AG10803 (cell line): ENCODE measurements around the gene EXOC3L1.

Experiments
- DNase-seq: peaks from one replicate; pipeline ENCODE4 v3.0.0; 2010; ENCODE audit warnings: low read depth
- H3K4me3 ChIP-seq: 2 replicates; pipeline ENCODE4 v1.5.1; 2011; ENCODE audit warnings: mild to moderate bottlenecking, low read length, control low read depth
- CTCF ChIP-seq: conservative IDR thresholded peaks from 2 replicates; pipeline ENCODE4 v1.5.1; 2011; ENCODE audit warnings: mild to moderate bottlenecking, low read length, control low read depth, inconsistent platforms

The EXOC3L1 gene

GRCh38 chr16:67201411-67202345 lies 11.7 kb upstream of the EXOC3L1 start:
- DNase-seq = no peak
- no peak for TF ChIP-seq CTCF
- no peak overlapping the region for H3K4me3 ChIP-seq

- TF ChIP-seq CTCF = no peak
- H3K4me3 ChIP-seq = no peak overlapping the region
These were observed 10.6 kb upstream of the EXOC3L1 start for GRCh38 chr16:67200491-67200890.

GRCh38 chr16:67199808-67200198 lies 9.9 kb upstream of the EXOC3L1 start:
- DNase-seq = no peak

More at GRCh38 chr16:67200491-67200890, 10.6 kb upstream of the EXOC3L1 start:
- DNase-seq = no peak

GRCh38 chr16:67199011-67199807 lies 9.3 kb upstream of the EXOC3L1 start, which contains the start of gene ELMO3:
TSS of gene ELMO3 (plus strand) at chr16:67199131. CDS start at chr16:67199327, 196 bp downstream.
- TF ChIP-seq CTCF = peak; percentile 42
- H3K4me3 ChIP-seq = no peak within 1 kb of the TSS
- no peak for DNase-seq

More at GRCh38 chr16:67199808-67200198, 9.9 kb upstream of the EXOC3L1 start:
- no peak for TF ChIP-seq CTCF
- H3K4me3 ChIP-seq = no peak overlapping the region

GRCh38 chr16:67198238-67198734 lies 8.3 kb upstream of the EXOC3L1 start:
- TF ChIP-seq CTCF = peak; percentile 70
- peak; percentile 42 for DNase-seq
- H3K4me3 ChIP-seq = no peak overlapping the region

GRCh38 chr16:67197704-67198103 lies 7.8 kb upstream of the EXOC3L1 start:
- TF ChIP-seq CTCF = no peak
- no peak for DNase-seq
- no peak overlapping the region for H3K4me3 ChIP-seq
